Measurements from ENCODE around the gene RSRC1. TPM values are rescaled to one million over a fixed set of nuclear protein-coding genes. Genes with fewer than 3 reads are reported as not detected.
"Not testable (repeated sequence)": the region's sequence is repeated elsewhere in the genome, so short reads cannot be mapped to it uniquely, and the experiment has no call there.

The RSRC1 gene, protein sequence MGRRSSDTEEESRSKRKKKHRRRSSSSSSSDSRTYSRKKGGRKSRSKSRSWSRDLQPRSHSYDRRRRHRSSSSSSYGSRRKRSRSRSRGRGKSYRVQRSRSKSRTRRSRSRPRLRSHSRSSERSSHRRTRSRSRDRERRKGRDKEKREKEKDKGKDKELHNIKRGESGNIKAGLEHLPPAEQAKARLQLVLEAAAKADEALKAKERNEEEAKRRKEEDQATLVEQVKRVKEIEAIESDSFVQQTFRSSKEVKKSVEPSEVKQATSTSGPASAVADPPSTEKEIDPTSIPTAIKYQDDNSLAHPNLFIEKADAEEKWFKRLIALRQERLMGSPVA
- total RNA-seq: 32.7 and 45.6 TPM in 2 replicates

DNA sequence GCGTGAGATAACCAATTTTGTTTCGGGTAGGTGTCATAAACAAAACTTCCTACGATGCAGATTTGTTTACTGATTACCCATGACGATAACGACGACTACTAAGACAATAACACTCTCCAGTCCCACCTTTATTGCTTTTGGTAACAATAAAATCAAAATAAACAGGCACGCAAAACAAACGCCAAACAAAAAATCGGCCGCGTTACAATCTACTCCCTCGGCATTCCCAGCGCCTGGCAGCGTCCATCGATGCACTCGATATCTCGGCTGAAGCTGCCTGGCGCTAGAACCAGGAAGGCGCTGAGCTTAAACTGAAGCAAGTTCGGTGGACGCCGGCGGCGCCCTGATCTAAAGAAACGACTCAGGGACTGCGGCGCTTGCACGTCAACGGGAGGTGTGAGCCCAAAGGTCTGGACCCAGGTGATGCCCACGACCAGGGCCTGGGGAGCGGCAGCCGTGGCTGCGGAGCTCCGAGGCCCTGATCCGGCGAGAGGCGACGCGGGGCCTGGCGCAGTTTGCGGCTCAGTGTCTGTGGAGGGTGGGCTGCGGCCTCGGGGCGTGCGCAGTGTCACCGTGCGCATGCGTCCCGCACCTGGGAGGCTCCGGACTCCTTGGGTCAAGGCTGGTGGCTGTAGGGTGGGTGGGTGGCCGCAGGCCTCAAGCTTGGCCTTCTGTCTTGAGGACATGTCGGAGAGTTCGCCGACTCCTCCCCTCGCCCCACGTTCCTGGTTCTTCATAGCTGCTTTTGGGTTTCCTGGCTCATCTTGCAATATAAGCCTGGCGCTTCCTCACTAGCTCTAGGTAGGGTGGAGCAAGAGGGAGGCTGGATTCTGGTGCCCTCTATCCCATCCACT lies at the start of gene RSRC1:
Gene RSRC1 (plus strand): TSS at position 286 of the 854 bp plus-strand sequence. CDS start 12,016 bp downstream, outside the sequence.
- peak within 1 kb of the TSS; percentile 74 for H3K4me3 ChIP-seq (ENCODE audit: low read depth, low read length)
- TF ChIP-seq, protein P1, sequence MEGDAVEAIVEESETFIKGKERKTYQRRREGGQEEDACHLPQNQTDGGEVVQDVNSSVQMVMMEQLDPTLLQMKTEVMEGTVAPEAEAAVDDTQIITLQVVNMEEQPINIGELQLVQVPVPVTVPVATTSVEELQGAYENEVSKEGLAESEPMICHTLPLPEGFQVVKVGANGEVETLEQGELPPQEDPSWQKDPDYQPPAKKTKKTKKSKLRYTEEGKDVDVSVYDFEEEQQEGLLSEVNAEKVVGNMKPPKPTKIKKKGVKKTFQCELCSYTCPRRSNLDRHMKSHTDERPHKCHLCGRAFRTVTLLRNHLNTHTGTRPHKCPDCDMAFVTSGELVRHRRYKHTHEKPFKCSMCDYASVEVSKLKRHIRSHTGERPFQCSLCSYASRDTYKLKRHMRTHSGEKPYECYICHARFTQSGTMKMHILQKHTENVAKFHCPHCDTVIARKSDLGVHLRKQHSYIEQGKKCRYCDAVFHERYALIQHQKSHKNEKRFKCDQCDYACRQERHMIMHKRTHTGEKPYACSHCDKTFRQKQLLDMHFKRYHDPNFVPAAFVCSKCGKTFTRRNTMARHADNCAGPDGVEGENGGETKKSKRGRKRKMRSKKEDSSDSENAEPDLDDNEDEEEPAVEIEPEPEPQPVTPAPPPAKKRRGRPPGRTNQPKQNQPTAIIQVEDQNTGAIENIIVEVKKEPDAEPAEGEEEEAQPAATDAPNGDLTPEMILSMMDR (conservative IDR thresholded peaks at IDR 0.05; ENCODE audit: low read depth, low read length): no peak
- peak; percentile 47 for DNase-seq (ENCODE audit: low read depth)

DNA sequence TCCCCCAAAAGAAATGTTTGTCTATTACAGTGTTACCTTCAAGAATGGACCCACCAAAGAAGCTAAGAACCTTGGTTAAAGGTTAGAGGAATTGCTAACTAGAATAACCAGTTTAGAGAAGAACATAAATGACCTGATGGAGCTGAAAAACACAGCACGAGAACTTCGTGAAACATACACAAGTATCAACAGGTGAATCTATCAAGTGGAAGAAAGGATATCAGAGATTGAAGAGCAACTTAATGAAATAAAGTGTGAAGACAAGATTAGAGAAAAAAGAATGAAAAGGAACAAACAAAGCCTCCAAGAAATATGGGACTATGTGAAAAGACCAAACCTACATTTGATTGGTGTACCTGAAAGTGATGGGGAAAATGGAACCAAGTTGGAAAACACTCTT lies 44.3 kb upstream of the RSRC1 start:
- not testable (repeated sequence) for DNase-seq (ENCODE audit: low read depth); H3K4me3 ChIP-seq (ENCODE audit: low read depth, low read length)

DNA sequence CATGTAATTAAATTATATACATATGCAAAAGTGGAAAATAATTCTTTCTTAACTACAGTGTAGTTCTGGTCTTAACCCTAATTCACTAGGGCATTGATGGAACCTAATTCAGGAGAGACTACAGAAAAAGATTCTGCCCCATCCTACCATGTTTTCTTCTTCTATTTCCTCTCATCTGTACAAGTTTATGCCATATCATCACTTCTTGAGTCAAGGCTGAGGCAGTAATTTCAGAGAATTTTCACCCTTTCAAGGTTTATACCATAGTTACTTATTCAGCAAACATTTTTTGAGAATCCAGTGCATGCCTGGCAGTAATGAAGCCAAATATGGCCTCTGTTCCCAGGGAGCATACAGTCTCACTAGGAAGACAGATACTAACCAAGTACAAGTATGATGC lies 37.1 kb upstream of the RSRC1 start:
- no peak for DNase-seq (ENCODE audit: low read depth)
- H3K4me3 ChIP-seq (ENCODE audit: low read depth, low read length): no peak overlapping the region
- TF ChIP-seq, protein P1 (conservative IDR thresholded peaks at IDR 0.05; ENCODE audit: low read depth, low read length): no peak

DNA sequence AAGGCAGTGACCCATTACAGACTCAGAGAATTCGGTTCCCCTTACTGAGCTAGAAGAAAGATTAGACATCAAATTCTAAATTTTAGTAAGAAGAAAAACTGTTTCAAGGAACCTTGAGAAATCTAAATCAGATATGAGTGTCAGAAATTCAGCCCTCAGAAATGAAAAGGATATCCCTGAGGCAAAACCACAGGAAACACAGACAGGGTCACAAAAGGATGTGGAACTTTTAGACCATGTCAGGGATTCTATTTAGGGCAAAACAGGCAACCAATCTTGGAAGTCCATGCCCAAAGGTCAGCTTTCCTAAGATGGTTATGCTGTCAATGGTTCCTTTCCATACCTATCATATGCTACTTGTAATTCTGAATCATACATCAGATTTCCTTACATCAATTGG lies 35.3 kb upstream of the RSRC1 start:
- no peak for DNase-seq (ENCODE audit: low read depth)
- TF ChIP-seq, protein P1 (conservative IDR thresholded peaks at IDR 0.05; ENCODE audit: low read depth, low read length): no peak
- no peak overlapping the region for H3K4me3 ChIP-seq (ENCODE audit: low read depth, low read length)

DNA sequence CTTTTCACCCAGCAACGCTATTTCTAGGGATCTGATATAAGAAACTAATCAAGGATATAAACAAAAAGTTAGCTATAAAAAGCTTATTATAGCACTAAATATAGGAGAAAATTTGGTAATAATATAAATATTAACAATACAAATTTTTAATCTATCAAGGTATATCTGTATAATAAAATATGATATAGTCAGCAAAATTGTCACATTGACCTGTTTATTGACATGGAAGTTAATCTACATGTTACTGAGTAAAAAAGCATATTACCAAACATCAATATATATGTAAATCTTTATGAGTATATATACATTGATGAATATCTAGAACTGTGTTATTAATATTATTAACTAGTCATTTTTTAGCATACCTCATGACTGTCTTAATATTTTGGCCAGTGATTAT lies 30.3 kb upstream of the RSRC1 start:
- TF ChIP-seq, protein P1 (conservative IDR thresholded peaks at IDR 0.05; ENCODE audit: low read depth, low read length): no peak
- DNase-seq (ENCODE audit: low read depth): no peak
- no peak overlapping the region for H3K4me3 ChIP-seq (ENCODE audit: low read depth, low read length)

DNA sequence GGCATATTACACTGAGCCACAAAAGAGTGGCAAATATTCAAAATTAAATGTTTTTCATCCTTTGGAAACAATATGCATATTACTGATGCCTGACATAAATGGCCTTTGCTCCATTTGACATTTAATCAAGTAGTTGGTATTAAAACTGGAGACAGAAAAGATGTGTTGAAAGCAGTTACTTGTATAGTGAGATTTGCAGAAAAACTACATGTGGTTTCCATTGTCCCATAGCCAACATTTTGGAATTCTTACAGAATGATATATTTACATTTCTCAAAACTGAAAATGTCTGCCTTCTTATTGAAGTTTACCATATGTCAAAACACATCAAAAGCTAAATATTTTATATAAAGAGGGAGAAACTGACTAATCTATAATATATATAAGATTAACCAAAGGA lies 25.2 kb upstream of the RSRC1 start:
- no peak overlapping the region for H3K4me3 ChIP-seq (ENCODE audit: low read depth, low read length)
- TF ChIP-seq, protein P1 (conservative IDR thresholded peaks at IDR 0.05; ENCODE audit: low read depth, low read length): no peak
- DNase-seq (ENCODE audit: low read depth): no peak

DNA sequence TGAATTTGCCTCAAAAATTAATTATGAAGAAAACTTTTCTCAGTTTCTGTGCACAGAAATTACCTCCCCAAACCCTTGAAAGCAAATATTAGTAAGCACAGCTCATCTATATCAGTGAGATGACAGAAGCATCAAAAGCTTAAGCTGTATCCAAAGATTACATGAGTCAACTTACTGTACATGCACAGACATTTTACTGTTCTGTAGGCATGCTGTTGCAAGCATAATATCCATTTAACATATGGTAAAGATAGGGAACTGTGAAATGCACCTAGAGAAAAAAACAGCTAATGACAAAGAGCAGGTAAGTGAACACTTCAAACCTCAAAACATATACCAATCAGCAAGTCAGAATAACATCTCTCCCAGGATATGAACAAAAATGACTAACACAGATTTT lies 24.5 kb upstream of the RSRC1 start:
- TF ChIP-seq, protein P1 (conservative IDR thresholded peaks at IDR 0.05; ENCODE audit: low read depth, low read length): no peak
- no peak overlapping the region for H3K4me3 ChIP-seq (ENCODE audit: low read depth, low read length)
- no peak for DNase-seq (ENCODE audit: low read depth)
